Cortex of kidney (tissue), 1 donor: ENCODE data around the gene HERC3.
"Not testable (repeated sequence)": the region's sequence is repeated elsewhere in the genome, so short reads cannot be mapped to it uniquely, and the experiment has no call there.

ENCODE experiments used
- DNase-seq: peaks from one replicate; lab custom pipeline; 2025; lab: John Stamatoyannopoulos, UW

HERC3 gene

GRCh38 chr4:88609387-88609786 is 17.1 kb downstream of the HERC3 start:
- DNase-seq, result no peak

GRCh38 chr4:88609794-88610193 is 17.5 kb downstream of the HERC3 start:
- DNase-seq, result not testable (repeated sequence)

- DNase-seq, result no peak
These were observed 18.5 kb downstream of the HERC3 start for GRCh38 chr4:88610771-88611170.

GRCh38 chr4:88613417-88613875 is 21.2 kb downstream of the HERC3 start:
- DNase-seq, result no peak

GRCh38 chr4:88614058-88614457 is 21.8 kb downstream of the HERC3 start:
- no peak for DNase-seq

- DNase-seq, result no peak
These were observed 24.2 kb downstream of the HERC3 start for GRCh38 chr4:88616275-88617150.

- DNase-seq, result no peak
These were observed 26.7 kb downstream of the HERC3 start for GRCh38 chr4:88618782-88619485.

- DNase-seq, result no peak
These were observed 27.7 kb downstream of the HERC3 start for GRCh38 chr4:88619971-88620370.

- DNase-seq, result no peak
These were observed 29.6 kb downstream of the HERC3 start for GRCh38 chr4:88621763-88622327.

GRCh38 chr4:88623097-88623496 is 30.8 kb downstream of the HERC3 start:
- no peak for DNase-seq

- no peak for DNase-seq
These were observed 36.5 kb downstream of the HERC3 start for GRCh38 chr4:88628746-88629145.

GRCh38 chr4:88629826-88630225 is 37.5 kb downstream of the HERC3 start:
- DNase-seq, result no peak

- DNase-seq, result no peak
These were observed 38.5 kb downstream of the HERC3 start for GRCh38 chr4:88630756-88631155.

- no peak for DNase-seq
These were observed 51.7 kb downstream of the HERC3 start for GRCh38 chr4:88643932-88644331.

- no peak for DNase-seq
These were observed 53.7 kb downstream of the HERC3 start for GRCh38 chr4:88645994-88646393.

- DNase-seq, result no peak
These were observed 54.4 kb downstream of the HERC3 start for GRCh38 chr4:88646528-88647280.

GRCh38 chr4:88649716-88650115 is 57.4 kb downstream of the HERC3 start:
- DNase-seq, result no peak

GRCh38 chr4:88653371-88653946 is 61.2 kb downstream of the HERC3 start:
- DNase-seq, result no peak

- DNase-seq, result no peak
These were observed 62.9 kb downstream of the HERC3 start for GRCh38 chr4:88655226-88655625.

- no peak for DNase-seq
These were observed 67.0 kb downstream of the HERC3 start for GRCh38 chr4:88659055-88659889.

- DNase-seq, result no peak
These were observed 67.6 kb downstream of the HERC3 start for GRCh38 chr4:88659890-88660208.
